Prostate gland (tissue), 2 donors: ENCODE data around the gene TMEM212.

Experiments
- POLR2A ChIP-seq: fragments of 450-650 bp; IDR thresholded peaks from one replicate; pipeline ENCODE4 v1.6.1; 2016; ENCODE audit warnings: antibody characterized with exemption, mild to moderate bottlenecking
- TF ChIP-seq, protein P1 (sequence below), 4 experiments: fragments of 200-600 bp in 2 of 4; fragments of 450-650 bp in 2 of 4; sonication (generic) in 2 of 4; IDR thresholded peaks; 1 replicate in 3 of 4; 2 replicates in 1 of 4; pipeline ENCODE4 v1.5.1; 2016 to 2019; ENCODE audit warnings: antibody characterized with exemption in 4 of 4, mild to moderate bottlenecking in 2 of 4, moderate library complexity in 2 of 4

DNA sequence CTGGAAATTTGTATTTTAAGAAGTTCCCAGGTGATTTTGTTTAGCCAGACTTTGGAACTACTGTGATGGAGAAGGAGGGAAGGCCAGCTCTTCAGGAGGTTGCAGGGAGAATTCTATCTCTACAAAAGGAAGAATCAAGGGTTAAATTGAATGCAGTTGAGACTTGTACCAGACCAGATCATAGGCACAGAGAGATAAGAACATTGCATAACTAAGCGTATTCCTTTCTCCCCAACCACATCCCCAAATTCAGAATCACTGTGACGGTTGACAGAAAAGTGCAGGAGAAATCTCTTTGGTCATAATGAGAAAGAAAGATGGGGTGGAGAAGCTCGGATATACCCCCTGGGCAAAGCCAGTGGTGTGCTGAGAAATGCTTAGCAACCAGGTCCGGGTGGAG lies 40.1 kb upstream of the TMEM212 start:
- TF ChIP-seq, protein P1, sequence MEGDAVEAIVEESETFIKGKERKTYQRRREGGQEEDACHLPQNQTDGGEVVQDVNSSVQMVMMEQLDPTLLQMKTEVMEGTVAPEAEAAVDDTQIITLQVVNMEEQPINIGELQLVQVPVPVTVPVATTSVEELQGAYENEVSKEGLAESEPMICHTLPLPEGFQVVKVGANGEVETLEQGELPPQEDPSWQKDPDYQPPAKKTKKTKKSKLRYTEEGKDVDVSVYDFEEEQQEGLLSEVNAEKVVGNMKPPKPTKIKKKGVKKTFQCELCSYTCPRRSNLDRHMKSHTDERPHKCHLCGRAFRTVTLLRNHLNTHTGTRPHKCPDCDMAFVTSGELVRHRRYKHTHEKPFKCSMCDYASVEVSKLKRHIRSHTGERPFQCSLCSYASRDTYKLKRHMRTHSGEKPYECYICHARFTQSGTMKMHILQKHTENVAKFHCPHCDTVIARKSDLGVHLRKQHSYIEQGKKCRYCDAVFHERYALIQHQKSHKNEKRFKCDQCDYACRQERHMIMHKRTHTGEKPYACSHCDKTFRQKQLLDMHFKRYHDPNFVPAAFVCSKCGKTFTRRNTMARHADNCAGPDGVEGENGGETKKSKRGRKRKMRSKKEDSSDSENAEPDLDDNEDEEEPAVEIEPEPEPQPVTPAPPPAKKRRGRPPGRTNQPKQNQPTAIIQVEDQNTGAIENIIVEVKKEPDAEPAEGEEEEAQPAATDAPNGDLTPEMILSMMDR (IDR thresholded peaks at IDR 0.05), result no peak
- TF ChIP-seq POLR2A, result no peak
